Liver (tissue), 3 donors: Measurements from ENCODE around the gene LMOD1.

Experiments used
- ATF3 ChIP-seq: IDR thresholded peaks from 2 replicates; pipeline ENCODE4 v1.6.1; 2016; ENCODE audit warnings: antibody characterized with exemption
- CTCF ChIP-seq: fragments of 150-350 bp; IDR thresholded peaks from 2 replicates; pipeline ENCODE4 v1.5.1; 2017; ENCODE audit warnings: improper control_type of control experiment, low read depth, low read length; ENCODE audit not compliant: missing input control
- FOXA1 ChIP-seq: IDR thresholded peaks from 2 replicates; pipeline ENCODE4 v1.6.1; 2016; ENCODE audit warnings: antibody characterized with exemption
- GABPA ChIP-seq, 2 donors: IDR thresholded peaks in 1 of 2; conservative IDR thresholded peaks in 1 of 2; 2 replicates each; pipeline ENCODE4 v1.6.1; 2016; ENCODE audit warnings: antibody characterized with exemption in 2 of 2, mild to moderate bottlenecking in 1 of 2, moderate library complexity in 1 of 2
- JUND ChIP-seq, 2 donors: IDR thresholded peaks; 2 replicates each; pipeline ENCODE4 v1.6.1; 2016; ENCODE audit warnings: antibody characterized with exemption in 2 of 2
- MAX ChIP-seq: IDR thresholded peaks from 2 replicates; pipeline ENCODE4 v1.6.1; 2016; ENCODE audit warnings: antibody characterized with exemption
- RAD21 ChIP-seq, 2 donors: IDR thresholded peaks; 2 replicates each; pipeline ENCODE4 v1.6.1; 2016; ENCODE audit warnings: antibody characterized with exemption in 2 of 2, mild to moderate bottlenecking in 2 of 2
- REST ChIP-seq: IDR thresholded peaks from 2 replicates; pipeline ENCODE4 v1.6.1; 2016; ENCODE audit warnings: antibody characterized with exemption, mild to moderate bottlenecking
- RXRA ChIP-seq, 2 donors: IDR thresholded peaks; 2 replicates each; pipeline ENCODE4 v1.6.1; 2017 to 2018; ENCODE audit warnings: antibody characterized with exemption in 2 of 2, mild to moderate bottlenecking in 1 of 2
- SP1 ChIP-seq: IDR thresholded peaks from 2 replicates; pipeline ENCODE4 v1.6.1; 2018; ENCODE audit warnings: antibody characterized with exemption, mild to moderate bottlenecking
- TAF1 ChIP-seq: conservative IDR thresholded peaks from 2 replicates; pipeline ENCODE4 v1.6.1; 2016; ENCODE audit warnings: antibody characterized with exemption, mild to moderate bottlenecking
- donor health status: healthy.
- donor health status: healthy.

GRCh38 chr1:201930803-201931202, 15.5 kb downstream of the LMOD1 start:
- no peak for TF ChIP-seq ATF3
- TF ChIP-seq JUND (IDR thresholded peaks at IDR 0.05) = no peak
- no peak for TF ChIP-seq RXRA (IDR thresholded peaks at IDR 0.05)
- TF ChIP-seq CTCF = no peak
- no peak for TF ChIP-seq REST
- no peak for TF ChIP-seq FOXA1
- no peak for TF ChIP-seq TAF1
- no peak for TF ChIP-seq SP1
- TF ChIP-seq GABPA (IDR thresholded peaks at IDR 0.05 in 1 of 2, conservative IDR thresholded peaks at IDR 0.05 in 1 of 2) = no peak
- TF ChIP-seq MAX = no peak
- no peak for TF ChIP-seq RAD21 (IDR thresholded peaks at IDR 0.05)
